Lower leg skin (tissue), 4 donors: Measurements from ENCODE around the gene RPS6KC1. TPM values are rescaled to one million over a fixed set of nuclear protein-coding genes. Genes with fewer than 3 reads are reported as not detected.

Source experiments
- DNase-seq, 2 donors: peaks; one replicate each; pipeline ENCODE4 v3.0.0-alpha.2; 2019; ENCODE audit warnings: low spot score in 2 of 2
- H3K4me3 ChIP-seq: fragments of 200-600 bp; sonication (generic); 2 replicates; pipeline ENCODE4 v1.5.1; 2017; ENCODE audit warnings: mild to moderate bottlenecking, low read depth; ENCODE audit not compliant: poor library complexity, severe bottlenecking
- POLR2A ChIP-seq, 2 donors: fragments of 450-650 bp; IDR thresholded peaks; one replicate each; pipeline ENCODE4 v1.6.1; 2016 to 2017; ENCODE audit warnings: antibody characterized with exemption in 2 of 2, mild to moderate bottlenecking in 1 of 2, moderate library complexity in 1 of 2
- WGBS, 2 donors: methylation state at CpG; one replicate each; pipeline ENCODE4 v1.1.5; 2018; 5-methylcytosine and 5-hydroxymethylcytosine counted together
- intact Hi-C: fragments of 100-400 bp; cut with DNase I; formaldehyde crosslinking; loops from one replicate; pipeline ENCODE4 v1.15.0; 2023; ENCODE audit warnings: low total_unique reads
- total RNA-seq, 4 donors: library from RNA; depleted of rRNA; stranded (reverse); fragments of >200 nt; gene quantifications; one replicate each; pipeline ENCODE4 v1.1.0, GENCODE V29; 2016
- TF ChIP-seq, protein P1 (sequence below), 3 donors: fragments of 450-650 bp; IDR thresholded peaks; one replicate each; pipeline ENCODE4 v1.5.1; 2016; ENCODE audit warnings: antibody characterized with exemption in 3 of 3, mild to moderate bottlenecking in 3 of 3, moderate library complexity in 2 of 3

Gene RPS6KC1
- total RNA-seq, 4 donors from 2014 or later = 7.6 to 15.5 (median 10.6) TPM

DNA sequence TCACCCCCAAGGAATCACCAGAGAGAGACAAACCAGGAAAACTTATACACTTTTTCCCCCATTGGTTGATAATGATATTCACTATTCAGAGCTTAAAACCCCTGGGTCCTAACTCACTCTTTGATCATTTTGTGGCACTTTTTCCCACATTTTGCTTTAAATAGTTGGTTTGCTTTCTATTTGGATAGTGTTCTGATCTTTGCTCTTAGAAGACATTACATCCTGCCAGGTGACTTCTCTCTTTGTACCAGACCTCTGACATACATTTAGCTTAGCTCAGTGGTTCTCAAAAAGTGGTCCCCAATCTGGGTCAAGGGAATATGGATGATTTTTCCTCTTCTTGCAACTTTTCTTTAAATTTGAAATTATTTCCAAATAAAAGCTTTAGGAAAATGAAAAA is 228.4 kb downstream of the RPS6KC1 start:
- TF ChIP-seq, protein P1, sequence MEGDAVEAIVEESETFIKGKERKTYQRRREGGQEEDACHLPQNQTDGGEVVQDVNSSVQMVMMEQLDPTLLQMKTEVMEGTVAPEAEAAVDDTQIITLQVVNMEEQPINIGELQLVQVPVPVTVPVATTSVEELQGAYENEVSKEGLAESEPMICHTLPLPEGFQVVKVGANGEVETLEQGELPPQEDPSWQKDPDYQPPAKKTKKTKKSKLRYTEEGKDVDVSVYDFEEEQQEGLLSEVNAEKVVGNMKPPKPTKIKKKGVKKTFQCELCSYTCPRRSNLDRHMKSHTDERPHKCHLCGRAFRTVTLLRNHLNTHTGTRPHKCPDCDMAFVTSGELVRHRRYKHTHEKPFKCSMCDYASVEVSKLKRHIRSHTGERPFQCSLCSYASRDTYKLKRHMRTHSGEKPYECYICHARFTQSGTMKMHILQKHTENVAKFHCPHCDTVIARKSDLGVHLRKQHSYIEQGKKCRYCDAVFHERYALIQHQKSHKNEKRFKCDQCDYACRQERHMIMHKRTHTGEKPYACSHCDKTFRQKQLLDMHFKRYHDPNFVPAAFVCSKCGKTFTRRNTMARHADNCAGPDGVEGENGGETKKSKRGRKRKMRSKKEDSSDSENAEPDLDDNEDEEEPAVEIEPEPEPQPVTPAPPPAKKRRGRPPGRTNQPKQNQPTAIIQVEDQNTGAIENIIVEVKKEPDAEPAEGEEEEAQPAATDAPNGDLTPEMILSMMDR (IDR thresholded peaks at IDR 0.05) = no peak
- TF ChIP-seq POLR2A (IDR thresholded peaks at IDR 0.05) = no peak
- intact Hi-C loops = no loop called here
- no peak for DNase-seq
- H3K4me3 ChIP-seq = no peak overlapping the region

DNA sequence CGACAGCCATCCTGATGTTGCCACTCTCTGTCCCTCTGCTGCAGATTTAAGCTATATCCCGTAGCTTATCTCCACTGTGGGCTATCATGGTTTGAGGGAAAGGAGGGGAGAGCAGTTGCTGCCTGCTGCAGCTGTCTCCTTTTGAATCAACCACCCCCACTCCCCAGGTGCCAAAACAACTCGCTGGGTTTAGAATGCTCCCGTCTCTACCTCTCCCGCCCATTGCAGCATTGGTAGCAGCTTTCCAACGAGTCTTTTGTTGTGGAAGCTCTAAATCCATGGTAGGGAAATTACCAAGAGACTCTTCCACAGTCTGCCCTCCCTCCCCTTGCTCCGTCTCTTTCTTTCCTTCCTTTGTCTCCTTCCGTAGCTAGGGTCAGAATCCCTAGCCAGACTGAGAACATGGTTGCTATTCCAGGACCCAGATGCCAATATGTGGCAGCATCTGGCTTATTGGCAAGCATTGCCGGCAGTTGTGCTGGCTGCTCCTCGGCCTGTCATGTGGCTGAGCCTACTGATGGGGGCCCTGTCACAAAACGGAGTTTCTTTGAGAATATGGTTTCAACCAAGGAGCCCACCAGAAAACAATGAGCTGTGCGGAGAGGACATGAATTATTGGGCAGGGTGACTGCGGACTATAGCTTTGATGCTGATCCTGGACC is 230.7 kb downstream of the RPS6KC1 start:
- intact Hi-C loops = no loop called here
- DNase-seq = no peak
- TF ChIP-seq, protein P1 (IDR thresholded peaks at IDR 0.05) = no peak
- no peak for TF ChIP-seq POLR2A (IDR thresholded peaks at IDR 0.05)
- 42 to 47% methylated on average over 13 of the region's 13 CpGs for WGBS, 2 donors
- no peak overlapping the region for H3K4me3 ChIP-seq

DNA sequence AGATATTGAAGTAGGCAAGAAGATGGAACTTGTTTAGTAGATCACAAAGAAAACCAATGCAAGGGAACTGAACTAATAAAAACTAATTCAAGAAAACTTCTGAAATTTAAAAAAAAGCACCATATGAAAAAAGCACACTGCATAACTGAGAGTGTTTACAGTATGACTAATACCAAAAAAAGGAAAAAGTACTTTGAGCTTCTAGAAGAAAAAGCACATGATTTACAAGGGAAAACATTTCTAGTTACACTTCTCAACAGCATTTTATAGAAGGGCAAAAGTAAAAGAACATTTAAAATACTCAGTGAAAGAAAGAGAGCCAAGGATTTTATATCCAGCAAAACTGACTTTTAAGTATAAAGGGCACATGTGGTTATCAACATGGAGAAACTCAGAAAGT is 233.6 kb downstream of the RPS6KC1 start:
- intact Hi-C loops = no loop called here
- no peak overlapping the region for H3K4me3 ChIP-seq
- no peak for DNase-seq
- TF ChIP-seq, protein P1 (IDR thresholded peaks at IDR 0.05) = no peak
- TF ChIP-seq POLR2A (IDR thresholded peaks at IDR 0.05) = no peak

DNA sequence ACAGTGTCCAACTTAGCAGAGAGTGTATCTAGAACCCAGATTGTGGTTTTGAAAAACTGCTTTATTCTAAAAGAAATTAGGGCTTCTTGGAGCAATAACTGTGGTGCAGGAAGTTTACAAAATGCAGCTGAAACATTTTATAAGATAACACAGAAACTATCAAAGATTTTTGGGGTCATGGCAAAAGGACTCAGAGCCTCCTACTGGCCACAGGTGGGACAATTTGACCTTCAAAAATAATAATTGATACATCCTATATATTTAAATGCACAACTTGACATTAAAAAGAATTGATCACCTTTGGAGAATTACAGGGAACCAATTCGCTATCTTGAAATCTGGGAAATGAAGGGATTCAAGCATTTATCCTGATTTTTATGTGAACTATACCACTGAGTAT is 235.2 kb downstream of the RPS6KC1 start:
- H3K4me3 ChIP-seq = no peak overlapping the region
- TF ChIP-seq, protein P1 (IDR thresholded peaks at IDR 0.05) = no peak
- 89 to 95% methylated on average over 1 of the region's 1 CpG for WGBS, 2 donors

DNA sequence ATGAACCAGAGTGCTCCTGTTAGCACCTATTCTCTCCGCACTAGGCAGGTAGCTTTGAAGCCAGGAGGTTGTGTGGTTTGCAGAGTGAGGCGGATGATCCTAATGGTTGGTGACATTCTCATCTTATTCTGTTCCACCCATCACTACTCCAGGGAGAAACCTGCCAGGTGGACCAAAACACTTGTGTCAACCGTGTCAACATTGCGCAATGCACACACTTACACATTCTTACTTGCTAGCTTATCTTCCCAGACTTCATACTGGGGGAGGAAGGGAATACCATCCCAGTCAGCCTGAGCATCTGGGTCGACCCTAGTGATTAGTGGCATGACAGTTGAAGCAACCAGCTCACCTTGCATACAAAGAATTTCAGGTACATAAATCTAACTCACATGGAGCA is 236.9 kb downstream of the RPS6KC1 start:
- no peak overlapping the region for H3K4me3 ChIP-seq
- no peak for DNase-seq
- 86 to 89% methylated on average over 5 of the region's 5 CpGs for WGBS, 2 donors
- intact Hi-C loops = no loop called here
- TF ChIP-seq POLR2A (IDR thresholded peaks at IDR 0.05) = no peak
- TF ChIP-seq, protein P1 (IDR thresholded peaks at IDR 0.05) = no peak

More for the DNA sequence above, 235.2 kb downstream of the RPS6KC1 start:
- no peak for DNase-seq
- intact Hi-C loops = no loop called here

DNA sequence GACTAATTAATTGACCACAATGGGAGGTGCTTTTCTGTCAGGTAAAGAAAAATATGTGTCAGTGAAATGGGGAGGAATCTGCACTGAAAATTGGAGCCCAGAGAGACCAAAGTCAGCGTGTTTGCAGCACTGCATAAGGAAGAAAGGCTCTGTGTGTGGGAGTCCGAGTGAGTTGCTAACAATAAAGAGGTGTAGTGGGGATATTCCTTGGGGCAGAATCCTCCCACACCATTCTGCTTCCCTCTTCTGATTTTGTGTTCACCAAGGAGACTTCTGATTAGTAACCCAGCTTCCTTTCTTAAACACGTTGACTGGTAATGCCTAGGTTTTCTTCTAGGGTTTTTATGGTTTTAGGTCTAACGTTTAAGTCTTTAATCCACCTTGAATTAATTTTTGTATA is 240.5 kb downstream of the RPS6KC1 start:
- 78 to 82% methylated on average over 4 of the region's 4 CpGs for WGBS, 2 donors
- no peak for DNase-seq
- no peak overlapping the region for H3K4me3 ChIP-seq
- intact Hi-C loops = no loop called here
- no peak for TF ChIP-seq POLR2A (IDR thresholded peaks at IDR 0.05)
- TF ChIP-seq, protein P1 (IDR thresholded peaks at IDR 0.05) = no peak
